AG09309 (cell line): ENCODE results near the gene ARHGEF17.

Experiments
- DNase-seq: peaks from one replicate; pipeline ENCODE4 v3.0.0-alpha.2; 2010; ENCODE audit warnings: low read depth
- H3K4me3 ChIP-seq: 2 replicates; pipeline ENCODE4 v1.5.1; 2011; ENCODE audit warnings: mild to moderate bottlenecking, low read depth, low read length, moderate library complexity; ENCODE audit not compliant: control insufficient read depth
- TF ChIP-seq, protein P1 (sequence below): IDR thresholded peaks from 2 replicates; pipeline ENCODE4 v1.5.1; 2011; ENCODE audit warnings: mild to moderate bottlenecking, low read depth, low read length, inconsistent platforms; ENCODE audit not compliant: insufficient read depth, control insufficient read depth; ENCODE audit errors: missing control alignments

ARHGEF17 gene

DNA sequence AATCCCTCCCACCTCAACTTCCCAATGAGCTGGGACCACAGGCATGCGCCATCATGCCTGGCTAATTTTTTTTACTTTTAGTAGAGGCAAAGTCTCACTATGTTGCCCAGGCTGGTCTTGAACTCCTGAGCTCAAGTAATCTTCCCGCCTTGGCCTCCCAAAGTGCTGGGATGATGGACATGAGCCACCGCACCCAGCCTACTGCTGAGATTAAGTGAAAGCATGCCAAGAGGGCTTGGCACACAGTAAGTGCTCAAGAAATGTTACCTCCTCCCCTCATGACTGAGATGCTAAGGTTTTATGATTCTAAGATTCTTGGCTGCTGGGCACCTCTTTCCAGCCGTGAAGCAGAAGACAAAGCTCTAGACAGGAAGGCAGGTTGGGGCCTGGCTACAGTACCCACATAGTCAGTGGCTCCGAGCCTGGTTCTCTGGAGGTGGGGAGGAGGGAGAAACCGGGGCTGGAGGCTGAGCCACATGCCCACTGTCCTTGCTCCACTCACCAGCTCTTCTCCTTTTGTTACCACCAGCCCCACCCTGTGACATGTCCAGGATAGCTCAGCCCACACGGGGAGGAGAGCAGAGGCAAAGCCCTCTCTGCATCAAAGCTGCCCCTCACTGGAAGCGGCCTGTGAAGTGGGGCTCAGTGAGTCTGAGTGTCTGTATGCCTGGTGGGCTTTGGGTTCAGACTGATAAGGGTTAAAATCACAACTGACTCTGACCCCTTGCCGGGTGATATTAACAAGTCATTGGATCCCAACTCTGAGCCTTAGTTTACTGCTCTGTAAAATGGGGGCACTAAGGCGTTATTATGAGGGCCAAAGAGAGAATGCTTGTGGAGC is 12.9 kb downstream of the ARHGEF17 start:
- TF ChIP-seq, protein P1, sequence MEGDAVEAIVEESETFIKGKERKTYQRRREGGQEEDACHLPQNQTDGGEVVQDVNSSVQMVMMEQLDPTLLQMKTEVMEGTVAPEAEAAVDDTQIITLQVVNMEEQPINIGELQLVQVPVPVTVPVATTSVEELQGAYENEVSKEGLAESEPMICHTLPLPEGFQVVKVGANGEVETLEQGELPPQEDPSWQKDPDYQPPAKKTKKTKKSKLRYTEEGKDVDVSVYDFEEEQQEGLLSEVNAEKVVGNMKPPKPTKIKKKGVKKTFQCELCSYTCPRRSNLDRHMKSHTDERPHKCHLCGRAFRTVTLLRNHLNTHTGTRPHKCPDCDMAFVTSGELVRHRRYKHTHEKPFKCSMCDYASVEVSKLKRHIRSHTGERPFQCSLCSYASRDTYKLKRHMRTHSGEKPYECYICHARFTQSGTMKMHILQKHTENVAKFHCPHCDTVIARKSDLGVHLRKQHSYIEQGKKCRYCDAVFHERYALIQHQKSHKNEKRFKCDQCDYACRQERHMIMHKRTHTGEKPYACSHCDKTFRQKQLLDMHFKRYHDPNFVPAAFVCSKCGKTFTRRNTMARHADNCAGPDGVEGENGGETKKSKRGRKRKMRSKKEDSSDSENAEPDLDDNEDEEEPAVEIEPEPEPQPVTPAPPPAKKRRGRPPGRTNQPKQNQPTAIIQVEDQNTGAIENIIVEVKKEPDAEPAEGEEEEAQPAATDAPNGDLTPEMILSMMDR, result no peak
- no peak overlapping the region for H3K4me3 ChIP-seq
- DNase-seq, result no peak

DNA sequence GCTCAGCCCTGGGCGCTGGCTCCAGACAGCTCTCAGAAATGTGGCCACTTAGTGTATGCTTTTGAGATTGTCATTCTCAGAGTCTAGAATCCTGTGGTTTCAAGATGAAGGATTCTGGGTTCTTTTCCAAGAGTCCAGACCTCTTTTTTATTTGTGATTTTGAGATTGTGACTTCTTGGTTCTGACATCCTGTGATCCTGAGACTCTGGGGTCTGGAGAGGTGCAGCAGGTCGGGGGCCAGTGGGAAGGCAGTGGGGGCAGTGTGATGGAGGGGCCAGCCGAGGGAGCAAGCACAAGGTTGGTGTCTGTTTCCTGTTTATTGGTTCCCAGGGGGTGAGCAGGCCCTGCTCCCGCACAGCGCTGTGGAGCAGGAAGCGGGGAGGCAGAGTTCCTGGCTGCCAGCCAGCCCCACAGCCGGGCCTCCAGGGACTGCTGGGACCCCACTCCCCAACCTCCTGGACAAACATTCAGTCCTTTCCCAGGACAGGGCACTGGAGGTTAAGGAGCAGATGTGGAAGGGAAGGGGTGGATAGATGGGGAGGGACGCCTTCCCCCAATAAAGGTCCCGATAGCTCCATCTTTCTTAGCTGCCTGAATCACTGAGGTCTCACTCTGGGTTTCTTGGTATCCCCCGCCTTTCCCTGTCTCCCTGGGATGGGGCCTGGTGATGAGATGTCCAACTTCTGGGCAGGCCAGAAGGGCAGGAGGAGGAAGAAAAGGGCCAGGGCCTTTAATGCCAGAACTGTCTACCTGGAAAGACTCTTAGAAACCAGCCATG is 13.7 kb downstream of the ARHGEF17 start:
- no peak overlapping the region for H3K4me3 ChIP-seq
- TF ChIP-seq, protein P1, result no peak
- DNase-seq, result no peak

DNA sequence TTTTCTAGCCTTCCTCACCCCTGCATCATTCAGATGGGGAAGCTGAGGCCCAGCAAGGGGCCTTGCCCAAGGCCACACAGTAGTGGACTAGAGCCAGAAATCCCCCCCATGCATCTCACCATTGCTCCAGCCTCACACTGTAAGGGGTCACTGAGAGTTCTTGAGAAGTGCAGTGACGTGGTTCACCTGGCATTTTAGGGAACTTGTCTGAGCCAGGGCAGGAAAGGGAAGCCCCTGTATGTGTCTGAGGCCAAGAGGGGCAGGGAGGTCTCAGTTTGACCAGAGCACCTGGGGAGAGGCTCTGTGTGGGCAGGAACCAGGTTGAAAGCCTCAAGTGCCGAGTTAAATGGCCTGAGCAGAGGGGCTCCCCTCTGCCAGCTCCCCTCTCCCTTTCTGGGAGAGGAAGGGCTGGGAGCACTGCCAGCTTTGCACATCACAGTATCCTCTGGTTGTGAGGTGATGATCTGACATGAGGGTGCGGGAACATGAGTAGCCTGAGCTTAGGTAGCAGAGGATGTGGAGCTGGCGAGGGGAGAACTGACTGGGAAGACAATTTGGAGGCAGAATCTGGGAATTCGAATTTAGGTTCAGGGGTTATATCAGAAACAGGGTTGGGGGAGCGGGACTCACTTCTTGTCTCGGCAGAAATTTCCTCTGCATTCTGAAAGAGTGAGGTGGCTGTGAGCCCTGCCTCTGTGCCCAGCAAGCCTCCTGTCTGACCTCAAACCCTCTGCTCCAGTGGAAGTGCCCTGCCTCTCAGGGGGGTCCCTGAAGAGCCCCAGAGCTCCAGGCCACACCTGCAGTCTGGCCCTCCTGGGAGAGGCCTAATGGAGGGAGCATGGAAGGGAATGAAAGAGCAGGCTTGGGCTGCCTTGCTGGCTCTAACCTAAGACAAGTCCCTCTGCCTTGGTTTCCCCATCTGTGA is 14.6 kb downstream of the ARHGEF17 start:
- DNase-seq, result no peak
- no peak overlapping the region for H3K4me3 ChIP-seq
- TF ChIP-seq, protein P1, result no peak

DNA sequence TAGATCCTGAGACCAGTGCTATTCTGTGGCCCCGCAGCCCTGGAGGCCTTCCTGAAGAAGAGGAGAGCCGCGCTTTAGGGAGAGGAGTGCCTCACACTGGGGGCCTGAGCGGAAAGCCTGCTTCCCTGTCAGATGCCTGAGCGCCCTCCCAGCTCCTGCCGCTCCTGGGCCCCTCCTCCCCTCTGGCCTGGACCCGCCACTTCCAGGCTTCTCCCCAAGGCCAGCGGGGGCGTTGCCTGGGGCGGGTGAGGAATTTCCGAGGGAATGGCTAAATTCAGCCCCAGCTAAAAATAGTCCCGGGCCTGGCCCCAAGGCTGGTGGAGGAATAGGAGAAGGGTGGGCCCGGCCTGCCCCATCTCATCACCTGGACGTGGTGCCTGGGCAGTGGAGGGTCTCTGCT is 15.4 kb downstream of the ARHGEF17 start:
- DNase-seq, result no peak
- TF ChIP-seq, protein P1, result no peak
- no peak overlapping the region for H3K4me3 ChIP-seq

DNA sequence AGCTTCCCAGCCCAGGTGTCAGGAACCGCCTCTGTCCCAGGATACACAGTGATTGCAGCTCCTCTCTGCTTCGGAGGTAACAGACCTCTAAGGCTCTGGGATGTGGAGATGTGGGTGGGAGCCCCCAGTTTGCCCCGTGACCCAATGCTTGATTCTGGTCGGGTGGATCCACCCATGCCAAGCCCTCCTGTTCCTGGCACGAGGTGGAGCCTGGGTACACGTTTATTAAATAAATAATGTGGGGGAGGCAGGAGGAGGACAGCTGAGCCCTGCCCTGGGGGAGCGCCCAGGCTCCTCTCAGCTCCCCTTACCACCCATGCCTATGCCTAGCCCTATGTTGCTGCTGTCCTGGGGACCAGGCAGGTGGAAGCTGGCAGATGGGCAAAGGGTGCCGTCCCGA is 16.0 kb downstream of the ARHGEF17 start:
- no peak overlapping the region for H3K4me3 ChIP-seq
- DNase-seq, result no peak
- TF ChIP-seq, protein P1, result no peak

DNA sequence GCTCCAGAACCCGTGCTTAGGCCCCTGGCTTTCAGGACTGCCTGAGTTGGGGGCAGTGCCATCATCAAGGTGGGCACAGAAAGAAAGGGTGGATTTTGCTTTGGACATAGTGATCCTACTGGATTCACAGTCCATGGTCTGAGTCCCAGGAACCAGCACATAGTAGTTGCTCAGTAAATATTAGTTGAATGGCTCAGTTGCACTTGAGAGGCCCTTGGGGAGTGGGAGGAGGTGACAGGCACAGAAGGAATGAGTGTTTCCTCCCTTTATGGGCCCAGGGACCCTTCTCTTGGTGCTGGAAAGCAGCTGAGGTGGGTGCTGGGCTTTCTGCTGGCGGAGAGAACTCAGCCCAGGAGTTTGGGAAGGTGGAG is 16.6 kb downstream of the ARHGEF17 start:
- TF ChIP-seq, protein P1, result no peak
- H3K4me3 ChIP-seq, result no peak overlapping the region
- DNase-seq, result no peak
